Keratinocyte (primary cell): ENCODE measurements around the gene ARPC1A. TPM values are rescaled to one million over a fixed set of nuclear protein-coding genes. Genes with fewer than 3 reads are reported as not detected.
A peak's percentile ranks its signal among the peaks of the same experiment; 100 is the strongest.

ENCODE experiments used
- DNase-seq: peaks from one replicate; pipeline ENCODE4 v3.0.0-alpha.2; 2011; ENCODE audit warnings: low read depth, missing footprints, low spot score
- FAIRE-seq: peaks from 2 replicates; lab custom pipeline; 2011; peaks lifted over from hg19 to GRCh38; lab: Jason Lieb, UNC
- H2AFZ ChIP-seq: 2 replicates; pipeline ENCODE4 v1.6.0; 2012; ENCODE audit warnings: low read length, control low read depth, inconsistent platforms; ENCODE audit not compliant: control insufficient read depth
- H3K27ac ChIP-seq: 2 replicates; pipeline ENCODE4 v1.5.1; 2011; ENCODE audit warnings: low read length; ENCODE audit not compliant: control insufficient read depth, insufficient read depth
- H3K27me3 ChIP-seq: 3 replicates; pipeline ENCODE4 v1.6.0; 2011; ENCODE audit warnings: low read length; ENCODE audit not compliant: control insufficient read depth, insufficient read depth; ENCODE audit errors: extremely low read depth
- H3K36me3 ChIP-seq, 2 experiments: 2 replicates in 1 of 2; 3 replicates in 1 of 2; pipeline ENCODE4 v1.5.1; 2011; ENCODE audit warnings: low read length in 2 of 2, mild to moderate bottlenecking in 1 of 2; ENCODE audit not compliant: control insufficient read depth in 2 of 2, insufficient read depth in 2 of 2; ENCODE audit errors: extremely low read depth in 1 of 2
- H3K4me1 ChIP-seq: 3 replicates; pipeline ENCODE4 v1.5.1; 2011; ENCODE audit warnings: low read length; ENCODE audit not compliant: control insufficient read depth, insufficient read depth; ENCODE audit errors: extremely low read depth
- H3K4me2 ChIP-seq: 3 replicates; pipeline ENCODE4 v1.6.0; 2011; ENCODE audit warnings: low read depth, low read length; ENCODE audit not compliant: control insufficient read depth, insufficient read depth; ENCODE audit errors: extremely low read depth
- H3K4me3 ChIP-seq, 3 experiments: fragments of 200-600 bp in 1 of 3; sonication (generic) in 1 of 3; 2 replicates in 2 of 3; 3 replicates in 1 of 3; pipeline ENCODE4 v1.5.1; 2011 to 2016; ENCODE audit warnings: low read length in 3 of 3, mild to moderate bottlenecking in 3 of 3, control low read depth in 2 of 3, inconsistent platforms in 1 of 3, low read depth in 1 of 3, mixed read lengths in 1 of 3, mixed run types in 1 of 3, moderate library complexity in 1 of 3; ENCODE audit not compliant: control insufficient read depth in 2 of 3, insufficient read depth in 2 of 3; ENCODE audit errors: extremely low read depth in 1 of 3
- H3K79me2 ChIP-seq: 2 replicates; pipeline ENCODE4 v1.6.0; 2012; ENCODE audit warnings: low read length; ENCODE audit not compliant: control insufficient read depth, insufficient read depth
- H3K9ac ChIP-seq: 3 replicates; pipeline ENCODE4 v1.6.0; 2011; ENCODE audit warnings: low read length; ENCODE audit not compliant: control insufficient read depth, insufficient read depth; ENCODE audit errors: extremely low read depth
- H3K9me1 ChIP-seq: 3 replicates; pipeline ENCODE4 v1.6.0; 2011; ENCODE audit warnings: low read length; ENCODE audit not compliant: control insufficient read depth, insufficient read depth; ENCODE audit errors: extremely low read depth
- H3K9me3 ChIP-seq: 2 replicates; pipeline ENCODE4 v1.5.1; 2012; ENCODE audit warnings: low read depth, low read length; ENCODE audit not compliant: control insufficient read depth
- H4K20me1 ChIP-seq: 3 replicates; pipeline ENCODE4 v1.6.0; 2011; ENCODE audit warnings: low read length; ENCODE audit not compliant: control insufficient read depth, insufficient read depth; ENCODE audit errors: extremely low read depth
- CTCF ChIP-seq, 3 experiments: IDR thresholded peaks in 1 of 3; conservative IDR thresholded peaks in 1 of 3; optimal IDR thresholded peaks in 1 of 3; 2 replicates in 2 of 3; 3 replicates in 1 of 3; pipeline versions ENCODE3 to v1.5.1; 2011; ENCODE audit warnings: low read length in 3 of 3, mild to moderate bottlenecking in 3 of 3, moderate library complexity in 2 of 3, control low read depth in 1 of 3, inconsistent platforms in 1 of 3; ENCODE audit not compliant: insufficient read depth in 2 of 3; ENCODE audit errors: extremely low read depth in 1 of 3
- EZH2 ChIP-seq: IDR thresholded peaks from one replicate; pipeline ENCODE4 v1.6.1; 2012; ENCODE audit warnings: inconsistent platforms, mild to moderate bottlenecking, low read length, moderate library complexity
- dilution Hi-C: fragments of 300-500 bp; cut with MboI; formaldehyde crosslinking; loops from one replicate; pipeline ENCODE4 v1.7.0; 2020; ENCODE audit warnings: low sequenced_read_pairs; ENCODE audit not compliant: extremely low pct_ligation_motif_present
- polyA plus RNA-seq, 5 experiments: library from polyadenylated mRNA; depleted of rRNA in 3 of 5; stranded (reverse) in 3 of 5; stranded (forward) in 1 of 5; unstranded in 1 of 5; fragments of >200 nt; gene quantifications; 1 replicate in 1 of 5; 2 replicates in 3 of 5; 3 replicates in 1 of 5; pipeline versions ENCODE4 v1.2.1 to v1.2.3, GENCODE V29; 2011 to 2012; ENCODE audit warnings: missing spikeins in 2 of 5, low read depth in 1 of 5, low replicate concordance in 1 of 5

ARPC1A gene
- polyA plus RNA-seq, 1 donor (not counting 4 experiments of a cell fraction or from before 2014, with no cell fraction given), result 133 TPM

GRCh38 chr7:99394188-99394502 is 68.4 kb downstream of the ARPC1A start:
- Histone ChIP-seq H3K79me2 (peaks cover 6% of the 10 kb centered on the region), H3K4me2 (no peak overlapping the region), H2AFZ (no peak overlapping the region), H4K20me1 (peaks cover 40% of the 10 kb centered on the region), H3K4me3 (no peak overlapping the region), H3K36me3 (peaks cover 49 to 53% of the 10 kb centered on the region in 2 experiments), H3K4me1 (peaks cover 8% of the 10 kb centered on the region), H3K27ac (no peak overlapping the region), H3K9me3 (no peaks in the 10 kb centered on the region), H3K9me1 (no peaks in the 10 kb centered on the region), H3K9ac (no peak overlapping the region), H3K27me3 (no peaks in the 10 kb centered on the region)
- no peak for DNase-seq
- dilution Hi-C loops, result no loop called here
- FAIRE-seq, result no peak
- no peak for TF ChIP-seq CTCF (optimal IDR thresholded peaks at IDR 0.05 in 1 of 3, IDR thresholded peaks at IDR 0.05 in 1 of 3, conservative IDR thresholded peaks at IDR 0.05 in 1 of 3; ENCODE audit: extremely low read depth in 1 of 3, insufficient read depth in 2 of 3, low read length in 3 of 3)

GRCh38 chr7:99395616-99396327 is 70.1 kb downstream of the ARPC1A start:
- H2AFZ ChIP-seq, result no peak overlapping the region
- no peak overlapping the region for H3K9ac ChIP-seq
- H3K27ac ChIP-seq, result no peak overlapping the region
- FAIRE-seq, result no peak
- H3K27me3 ChIP-seq, result no peaks in the 10 kb centered on the region
- H3K4me3 ChIP-seq, result no peak overlapping the region
- H3K9me1 ChIP-seq, result no peaks in the 10 kb centered on the region
- H3K4me1 ChIP-seq, result peaks cover 8% of the 10 kb centered on the region
- peaks cover 43% of the 10 kb centered on the region for H4K20me1 ChIP-seq
- peaks cover 47 to 63% of the 10 kb centered on the region in 2 experiments for H3K36me3 ChIP-seq
- TF ChIP-seq EZH2 (no peak), CTCF (optimal IDR thresholded peaks at IDR 0.05 in 1 of 3, IDR thresholded peaks at IDR 0.05 in 1 of 3, conservative IDR thresholded peaks at IDR 0.05 in 1 of 3; ENCODE audit: extremely low read depth in 1 of 3, insufficient read depth in 2 of 3, low read length in 3 of 3) (peak in 1 of 3 experiments; percentile 7)
- no peak for DNase-seq
- H3K79me2 ChIP-seq, result peaks cover 8% of the 10 kb centered on the region
- no peak overlapping the region for H3K4me2 ChIP-seq
- no peaks in the 10 kb centered on the region for H3K9me3 ChIP-seq
- dilution Hi-C loops, result no loop called here
